CD8-positive, alpha-beta memory T cell (primary cell): ENCODE results near the gene TMEM150A. TPM values are rescaled to one million over a fixed set of nuclear protein-coding genes. Genes with fewer than 3 reads are reported as not detected.
A peak's percentile ranks its signal among the peaks of the same experiment; 100 is the strongest.
"Not testable (repeated sequence)": the region's sequence is repeated elsewhere in the genome, so short reads cannot be mapped to it uniquely, and the experiment has no call there.

Source experiments
- CTCF ChIA-PET: fragments of 350-600 bp; sonication (Branson Sonifier 250); formaldehyde crosslinking; loops from one replicate; lab custom pipeline; 2021; ENCODE audit warnings: antibody characterized with exemption; lab: Charles Lee
- POLR2A ChIA-PET: fragments of 350-600 bp; sonication (Branson Sonifier 250); formaldehyde crosslinking; loops from one replicate; lab custom pipeline; 2021; ENCODE audit warnings: antibody characterized with exemption; lab: Charles Lee
- DNase-seq, 5 donors: peaks; one replicate each; pipeline versions ENCODE4 v3.0.0 to v3.0.0-alpha.2; 2020 to 2022; ENCODE audit warnings: mixed read lengths in 1 of 5
- H3K27ac ChIP-seq: one replicate; pipeline ENCODE4 v1.7.0; 2013; ENCODE audit warnings: low read depth, mild to moderate bottlenecking, low read length, moderate library complexity
- H3K27me3 ChIP-seq: 2 replicates; pipeline ENCODE4 v1.7.0; 2013; ENCODE audit warnings: low read length, mild to moderate bottlenecking; ENCODE audit not compliant: insufficient read depth, poor library complexity, severe bottlenecking
- H3K36me3 ChIP-seq: 2 replicates; pipeline ENCODE4 v1.7.0; 2013; ENCODE audit warnings: mild to moderate bottlenecking, low read length, moderate library complexity; ENCODE audit not compliant: insufficient read depth
- H3K4me1 ChIP-seq: 2 replicates; pipeline ENCODE4 v1.7.0; 2013; ENCODE audit warnings: mild to moderate bottlenecking, low read length, moderate library complexity; ENCODE audit not compliant: insufficient read depth
- H3K4me3 ChIP-seq: 2 replicates; pipeline ENCODE4 v1.7.0; 2013; ENCODE audit warnings: mild to moderate bottlenecking, low read length
- H3K9me3 ChIP-seq: 2 replicates; pipeline ENCODE4 v1.7.0; 2013; ENCODE audit warnings: mild to moderate bottlenecking, low read length
- H3K27ac Mint-ChIP-seq, 8 donors: one replicate each; pipeline ENCODE4 v1.8.0; 2020 to 2021; ENCODE audit warnings: mixed read lengths in 8 of 8, mild to moderate bottlenecking in 6 of 8, inconsistent platforms in 3 of 8, moderate library complexity in 3 of 8
- H3K27me3 Mint-ChIP-seq, 2 donors: one replicate each; pipeline ENCODE4 v1.8.0; 2020 to 2021; ENCODE audit warnings: mixed read lengths in 2 of 2, mild to moderate bottlenecking in 1 of 2, moderate library complexity in 1 of 2
- H3K36me3 Mint-ChIP-seq, 3 donors: one replicate each; pipeline ENCODE4 v1.8.0; 2020 to 2021; ENCODE audit warnings: mixed read lengths in 3 of 3, inconsistent platforms in 1 of 3, mild to moderate bottlenecking in 1 of 3
- H3K4me1 Mint-ChIP-seq, 3 donors: one replicate each; pipeline ENCODE4 v1.8.0; 2020 to 2021; ENCODE audit warnings: mixed read lengths in 3 of 3, inconsistent platforms in 1 of 3, mild to moderate bottlenecking in 1 of 3
- H3K4me3 Mint-ChIP-seq, 7 donors: one replicate each; pipeline ENCODE4 v1.8.0; 2020 to 2021; ENCODE audit warnings: mixed read lengths in 7 of 7, mild to moderate bottlenecking in 6 of 7, moderate library complexity in 4 of 7, inconsistent platforms in 2 of 7
- H3K9me3 Mint-ChIP-seq, 5 donors: one replicate each; pipeline ENCODE4 v1.8.0; 2020 to 2022; ENCODE audit warnings: mixed read lengths in 5 of 5, mild to moderate bottlenecking in 3 of 5, moderate library complexity in 2 of 5, inconsistent platforms in 1 of 5
- polyA plus RNA-seq: library from polyadenylated mRNA; unstranded; fragments of 300-500 nt; fragmentation: Illumina TruSeq; gene quantifications from one replicate; pipeline ENCODE4 v1.2.3, GENCODE V29; 2021
- total RNA-seq, 2 experiments: library from RNA; stranded (reverse); gene quantifications; one replicate each; pipeline ENCODE4 v1.2.3, GENCODE V29; 2021

Gene TMEM150A
- total and polyA plus RNA-seq, 3 experiments from 2014 or later = 6.3 to 13.2 (median 7.6) TPM

DNA sequence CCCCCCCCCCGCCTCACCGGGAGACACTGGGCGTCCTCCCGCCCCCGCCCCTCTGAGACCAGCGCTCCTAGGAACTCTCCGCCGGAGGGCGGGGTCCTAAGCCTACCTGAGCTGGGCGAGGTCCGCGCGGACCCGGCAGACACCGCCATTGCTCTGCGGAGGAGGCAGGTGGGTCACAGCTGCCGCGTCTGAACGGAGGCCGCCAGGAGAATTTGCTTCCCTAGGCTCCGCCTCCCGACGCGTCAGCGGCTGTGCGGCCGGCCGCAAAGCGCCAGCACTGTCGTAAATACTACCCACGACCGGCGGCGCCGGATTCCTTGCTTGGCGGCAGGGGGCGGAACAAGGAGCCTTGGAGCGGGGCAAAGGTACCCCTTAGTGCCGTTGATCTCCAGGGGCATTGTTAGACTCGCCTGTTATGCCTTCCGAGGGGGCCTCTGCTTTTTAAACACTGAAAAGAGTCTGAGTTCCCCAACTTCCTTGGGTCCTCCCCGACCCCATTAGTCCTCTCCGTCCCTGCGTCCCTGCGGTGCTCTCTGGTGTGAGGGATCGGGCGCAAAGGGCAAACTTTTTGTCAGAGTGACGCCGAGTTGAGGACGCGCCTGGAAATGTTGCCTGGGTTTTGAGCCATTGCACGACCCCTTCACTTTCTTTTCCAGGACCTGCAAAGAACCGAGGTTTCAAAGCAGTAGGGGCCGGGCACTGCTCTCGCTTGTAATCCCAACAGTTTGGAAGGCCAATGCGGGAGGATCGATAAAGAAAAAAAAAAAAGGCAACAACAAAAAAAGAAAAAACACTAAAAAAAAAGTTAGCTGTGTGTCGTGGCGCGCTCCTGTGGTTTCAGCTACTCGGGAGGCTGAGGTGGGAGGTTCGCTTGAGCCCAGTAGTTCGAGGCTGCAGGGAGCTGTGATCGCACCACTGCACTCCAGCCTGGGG lies 41.0 kb downstream of the TMEM150A start, which contains the start of gene GGCX:
Gene GGCX (minus strand): TSS at position 214 of the 933 bp plus-strand sequence. CDS start 65 bp downstream, at position 149.
- H3K27me3 Mint-ChIP-seq = no peaks in the 10 kb centered on the region
- H3K36me3 ChIP-seq = no peaks in the 10 kb centered on the region
- H3K27me3 ChIP-seq = no peaks in the 10 kb centered on the region
- H3K4me1 ChIP-seq = peaks cover 12% of the 10 kb centered on the region
- peak within 1 kb of the TSS; percentile 87 for H3K4me3 ChIP-seq
- H3K36me3 Mint-ChIP-seq = peaks cover 0 to 26% (median 4%) of the 10 kb centered on the region in 3 donors
- H3K27ac Mint-ChIP-seq = peak within 1 kb of the TSS; percentile 90 to 98 (median 96)
- no peaks in the 10 kb centered on the region for H3K9me3 Mint-ChIP-seq
- POLR2A ChIA-PET = interaction anchor here (0.5 to 2.4 kb wide), 11 partner anchors 11 to 637 kb away, joined by 3 to 13 read pairs (median 4); partner anchors contain the start of genes MAT2A, RNF181, SH2D6 and USP39
- H3K27ac ChIP-seq = peak within 1 kb of the TSS; percentile 88
- peaks cover 27 to 31% (median 30%) of the 10 kb centered on the region in 3 donors for H3K4me1 Mint-ChIP-seq
- no peaks in the 10 kb centered on the region for H3K9me3 ChIP-seq
- CTCF ChIA-PET = interaction anchor here (0.7 to 14.9 kb wide), 6 partner anchors 9 to 189 kb away, joined by 3 to 327 read pairs (median 4); partner anchors contain the start of gene SH2D6
- H3K4me3 Mint-ChIP-seq = peak within 1 kb of the TSS; percentile 95 to 98 (median 97)
- DNase-seq = peak; percentile 86 to 95 (median 91)

DNA sequence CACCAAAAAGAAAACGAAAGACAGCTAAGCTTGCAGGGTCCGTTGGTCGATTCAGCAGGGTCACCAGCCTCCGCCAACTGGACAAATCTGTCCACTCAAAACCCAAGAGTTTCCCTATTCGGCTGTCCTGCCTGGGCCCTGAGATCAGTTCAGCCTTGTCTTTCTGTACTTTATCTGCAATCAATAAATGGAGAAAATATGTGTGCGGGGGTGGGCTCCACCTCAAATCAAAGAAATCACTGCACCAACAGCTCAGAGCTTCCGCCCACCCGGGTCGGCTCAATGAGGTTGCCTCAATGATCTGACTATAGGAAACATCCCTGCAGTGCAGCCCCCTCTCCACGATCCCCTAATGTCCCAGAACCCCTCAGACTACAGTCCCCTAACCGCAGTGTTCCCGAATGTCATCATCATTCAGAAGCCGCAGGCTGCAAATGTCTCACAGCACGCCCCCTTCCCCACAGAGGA lies 41.7 kb downstream of the TMEM150A start:
- Mint-ChIP-seq H3K9me3 (no peaks in the 10 kb centered on the region), H3K27ac (peak overlapping the region; percentile 90 to 98 (median 96)), H3K4me3 (peak overlapping the region; percentile 95 to 98 (median 97)), H3K27me3 (no peaks in the 10 kb centered on the region), H3K4me1 (peaks cover 27 to 31% (median 30%) of the 10 kb centered on the region in 3 donors), H3K36me3 (peaks cover 0 to 33% (median 4%) of the 10 kb centered on the region in 3 donors)
- Histone ChIP-seq H3K27ac (peak overlapping the region; percentile 88), H3K4me1 (peaks cover 12% of the 10 kb centered on the region), H3K9me3 (no peaks in the 10 kb centered on the region), H3K36me3 (no peaks in the 10 kb centered on the region), H3K4me3 (peak overlapping the region; percentile 87), H3K27me3 (no peaks in the 10 kb centered on the region)
- no peak for DNase-seq
- ChIA-PET POLR2A (interaction anchor here (0.7 to 2.4 kb wide), 7 partner anchors 10 to 142 kb away, joined by 3 to 13 read pairs (median 5); partner anchors contain the start of genes MAT2A, RNF181, SH2D6 and USP39), CTCF (interaction anchor here (0.7 to 14.9 kb wide), 5 partner anchors 9 to 208 kb away, joined by 3 to 327 read pairs (median 3); partner anchors contain the start of gene SH2D6)

DNA sequence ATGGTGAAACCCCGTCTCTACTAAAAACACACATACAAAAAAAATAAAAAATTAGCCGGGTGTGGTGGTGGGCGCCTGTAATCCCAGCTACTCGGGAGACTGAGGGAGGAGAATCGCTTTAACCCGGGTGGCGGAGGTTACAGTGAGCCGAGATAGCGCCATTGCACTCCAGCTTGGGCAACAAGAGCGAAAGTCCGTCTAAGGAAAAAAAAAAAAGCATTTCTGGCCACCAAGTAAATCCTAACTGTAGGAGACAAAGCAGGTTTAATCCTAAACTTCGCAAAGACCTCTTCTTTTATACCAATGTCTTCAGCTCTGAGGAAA lies 42.1 kb downstream of the TMEM150A start:
- not testable (repeated sequence) for H3K27me3 Mint-ChIP-seq, H3K27me3 ChIP-seq, H3K36me3 ChIP-seq, H3K27ac ChIP-seq, H3K9me3 Mint-ChIP-seq, DNase-seq, H3K9me3 ChIP-seq
- ChIA-PET CTCF (interaction anchor here (0.7 to 14.9 kb wide), 3 partner anchors 8 to 208 kb away, joined by 3 to 327 read pairs (median 10); partner anchors contain the start of gene SH2D6), POLR2A (interaction anchor here (0.7 to 2.4 kb wide), 5 partner anchors 15 to 142 kb away, joined by 3 to 13 read pairs (median 5); partner anchors contain the start of genes MAT2A, RNF181 and USP39)
- peak overlapping the region; percentile 87 for H3K4me3 ChIP-seq
- peak overlapping the region; percentile 89 to 98 (median 96) for H3K27ac Mint-ChIP-seq
- peak overlapping the region; percentile 95 to 98 (median 97) for H3K4me3 Mint-ChIP-seq
- peaks cover 0 to 37% (median 5%) of the 10 kb centered on the region in 3 donors for H3K36me3 Mint-ChIP-seq
- peaks cover 27 to 31% (median 30%) of the 10 kb centered on the region in 3 donors for H3K4me1 Mint-ChIP-seq
- peaks cover 12% of the 10 kb centered on the region for H3K4me1 ChIP-seq

DNA sequence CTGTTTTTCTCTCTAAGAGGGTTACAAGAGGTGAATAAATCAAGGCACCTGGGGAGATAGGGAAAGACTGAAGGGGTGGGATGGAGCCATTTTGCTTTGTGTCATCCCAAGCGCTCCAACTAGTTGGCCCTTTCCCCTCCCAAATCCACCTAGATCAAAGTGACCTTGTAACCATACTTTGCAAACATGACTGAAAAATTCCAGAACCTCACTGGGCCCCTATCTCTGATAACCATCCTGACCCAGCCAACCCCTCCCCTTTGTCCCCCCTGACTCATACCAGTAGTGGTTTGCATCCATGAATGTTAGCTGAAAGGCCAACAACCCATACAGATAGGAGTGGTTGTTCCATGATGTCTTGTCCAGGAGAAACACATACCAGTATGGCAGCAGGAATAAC lies 44.3 kb downstream of the TMEM150A start:
- no peak overlapping the region for H3K4me3 ChIP-seq
- CTCF ChIA-PET = interaction anchor here (14.9 kb wide), 1 partner anchor 141 kb away, joined by 327 read pairs; the partner anchor contains the start of gene SH2D6
- no peaks in the 10 kb centered on the region for H3K27me3 ChIP-seq
- Mint-ChIP-seq H3K9me3 (no peaks in the 10 kb centered on the region), H3K27ac (peak overlapping the region in 2 of 8 donors; percentile 53 to 74), H3K27me3 (no peaks in the 10 kb centered on the region), H3K4me3 (peak overlapping the region in 1 of 7 donors; percentile 64), H3K4me1 (peaks cover 27 to 30% (median 29%) of the 10 kb centered on the region in 3 donors), H3K36me3 (peaks cover 0 to 56% (median 10%) of the 10 kb centered on the region in 3 donors)
- H3K4me1 ChIP-seq = peaks cover 12% of the 10 kb centered on the region
- H3K9me3 ChIP-seq = no peaks in the 10 kb centered on the region
- no peak overlapping the region for H3K27ac ChIP-seq
- peaks cover 2% of the 10 kb centered on the region for H3K36me3 ChIP-seq
- POLR2A ChIA-PET = no interaction called here
- no peak for DNase-seq

DNA sequence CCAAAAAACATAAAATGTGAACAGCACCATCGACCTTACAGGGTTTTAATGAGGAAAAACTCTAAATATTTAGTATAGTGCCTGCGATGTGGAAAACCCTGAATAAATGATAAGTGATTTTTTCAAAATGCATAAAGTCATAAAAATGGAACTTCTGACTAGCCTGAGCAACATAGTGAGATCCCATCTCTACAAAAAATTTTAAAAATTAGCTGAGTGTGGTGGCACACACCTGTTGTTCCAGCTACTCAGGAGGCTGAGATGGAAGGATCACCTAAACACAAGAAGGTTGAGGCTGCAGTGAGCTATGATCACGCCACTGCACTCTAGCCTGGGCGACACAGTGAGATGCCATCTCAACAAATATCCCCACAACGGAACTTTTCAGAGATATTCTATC lies 45.4 kb downstream of the TMEM150A start:
- no peak overlapping the region for H3K27ac Mint-ChIP-seq
- H3K9me3 ChIP-seq = no peaks in the 10 kb centered on the region
- ChIA-PET CTCF (interaction anchor here (1.7 to 14.9 kb wide), 2 partner anchors 140 to 169 kb away, joined by 6 to 327 read pairs; partner anchors contain the start of gene SH2D6), POLR2A (no interaction called here)
- peaks cover 28 to 32% (median 29%) of the 10 kb centered on the region in 3 donors for H3K4me1 Mint-ChIP-seq
- no peaks in the 10 kb centered on the region for H3K27me3 ChIP-seq
- H3K4me3 ChIP-seq = no peak overlapping the region
- H3K27me3 Mint-ChIP-seq = no peaks in the 10 kb centered on the region
- peaks cover 12% of the 10 kb centered on the region for H3K36me3 ChIP-seq
- DNase-seq = no peak
- no peaks in the 10 kb centered on the region for H3K9me3 Mint-ChIP-seq
- H3K36me3 Mint-ChIP-seq = peaks cover 0 to 67% (median 11%) of the 10 kb centered on the region in 3 donors
- no peak overlapping the region for H3K27ac ChIP-seq
- H3K4me3 Mint-ChIP-seq = no peak overlapping the region
- peaks cover 12% of the 10 kb centered on the region for H3K4me1 ChIP-seq

DNA sequence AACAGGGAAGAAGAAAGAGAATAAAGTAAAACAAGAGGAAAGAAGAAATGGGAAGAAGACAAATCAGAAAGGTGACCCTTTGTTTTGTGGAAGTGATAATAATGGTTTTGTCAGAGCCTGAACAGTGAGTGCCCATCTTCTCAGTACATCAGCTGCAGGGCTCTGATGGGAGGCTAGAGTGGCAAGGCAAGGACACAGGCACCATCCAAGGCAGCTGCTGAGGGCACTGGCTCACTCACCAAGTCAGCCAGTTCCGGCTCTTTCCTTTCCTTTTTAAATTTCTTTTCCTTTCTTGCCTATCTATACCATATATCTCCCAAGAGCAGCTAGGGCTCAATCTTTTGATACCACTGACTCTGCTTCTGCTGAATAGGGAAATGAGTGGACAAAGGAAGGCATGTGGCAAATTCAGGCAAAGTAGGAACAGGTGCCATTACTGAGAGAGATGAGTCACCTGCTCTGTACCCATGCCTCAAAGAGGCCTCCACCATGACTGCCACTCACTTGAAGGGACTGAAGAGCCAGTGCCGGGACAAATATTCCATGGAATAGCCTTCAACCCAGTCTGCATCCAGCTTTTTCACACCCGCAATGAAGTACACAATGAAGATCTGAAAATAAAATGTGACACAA lies 47.4 kb downstream of the TMEM150A start:
- H3K4me3 ChIP-seq = no peak overlapping the region
- CTCF ChIA-PET = interaction anchor here (1.2 to 14.9 kb wide), 3 partner anchors 17 to 138 kb away, joined by 3 to 327 read pairs (median 3); partner anchors contain the start of genes MAT2A and SH2D6
- Mint-ChIP-seq H3K36me3 (peaks cover 0 to 81% (median 14%) of the 10 kb centered on the region in 3 donors), H3K4me1 (peaks cover 18 to 19% (median 19%) of the 10 kb centered on the region in 3 donors), H3K4me3 (no peak overlapping the region), H3K9me3 (no peaks in the 10 kb centered on the region), H3K27ac (peak overlapping the region in 1 of 8 donors; percentile 33), H3K27me3 (no peaks in the 10 kb centered on the region)
- no peak for DNase-seq
- H3K27me3 ChIP-seq = no peaks in the 10 kb centered on the region
- H3K36me3 ChIP-seq = peaks cover 30% of the 10 kb centered on the region
- no peaks in the 10 kb centered on the region for H3K9me3 ChIP-seq
- POLR2A ChIA-PET = interaction anchor here (4.3 kb wide), 1 partner anchor 135 kb away, joined by 24 read pairs; the partner anchor contains the start of gene SH2D6
- peaks cover 3% of the 10 kb centered on the region for H3K4me1 ChIP-seq
- H3K27ac ChIP-seq = no peak overlapping the region

DNA sequence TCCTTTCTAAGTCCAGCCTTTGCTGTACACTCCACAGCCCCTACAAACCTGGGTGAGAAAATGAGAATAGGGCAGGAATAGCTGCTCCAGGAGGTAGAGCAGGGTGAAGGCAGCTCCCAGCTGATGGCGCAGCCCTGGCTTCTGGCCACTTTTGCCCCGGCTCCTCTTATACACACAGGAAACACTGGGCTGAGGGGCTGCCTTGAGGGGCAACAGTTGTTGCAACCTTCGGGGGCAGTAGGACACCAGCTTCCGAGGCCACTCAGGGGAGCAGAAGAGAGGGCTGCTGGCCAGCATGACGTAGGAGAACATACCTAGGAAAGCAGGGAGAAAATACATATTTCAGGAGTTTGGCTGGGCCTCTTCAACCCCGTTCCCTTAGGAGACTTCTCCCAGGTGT lies 49.3 kb downstream of the TMEM150A start:
- Histone ChIP-seq H3K36me3 (peaks cover 33% of the 10 kb centered on the region), H3K4me3 (no peak overlapping the region), H3K27me3 (no peaks in the 10 kb centered on the region), H3K9me3 (no peaks in the 10 kb centered on the region), H3K4me1 (no peaks in the 10 kb centered on the region), H3K27ac (no peak overlapping the region)
- Mint-ChIP-seq H3K27ac (no peak overlapping the region), H3K9me3 (no peaks in the 10 kb centered on the region), H3K4me1 (peaks cover 5 to 6% (median 6%) of the 10 kb centered on the region in 3 donors), H3K4me3 (no peak overlapping the region), H3K27me3 (no peaks in the 10 kb centered on the region), H3K36me3 (peaks cover 0 to 89% (median 16%) of the 10 kb centered on the region in 3 donors)
- no peak for DNase-seq
- POLR2A ChIA-PET = interaction anchor here (4.3 kb wide), 1 partner anchor 133 kb away, joined by 24 read pairs; the partner anchor contains the start of gene SH2D6
- CTCF ChIA-PET = interaction anchor here (0.8 to 14.9 kb wide), 4 partner anchors 112 to 145 kb away, joined by 3 to 327 read pairs (median 8); partner anchors contain the start of gene SH2D6
